Measurements from ENCODE around the gene ICAM2.

The ICAM2 gene

GRCh38 chr17:63972796-63973195 lies 47.6 kb downstream of the ICAM2 start, which contains the start of gene SCN4A:
TSS of gene SCN4A (minus strand) at chr17:63972918. CDS start at chr17:63972841, 77 bp downstream.
- DNase-seq (ENCODE audit: low read depth, low spot score): no peak
- TF ChIP-seq, protein P1, sequence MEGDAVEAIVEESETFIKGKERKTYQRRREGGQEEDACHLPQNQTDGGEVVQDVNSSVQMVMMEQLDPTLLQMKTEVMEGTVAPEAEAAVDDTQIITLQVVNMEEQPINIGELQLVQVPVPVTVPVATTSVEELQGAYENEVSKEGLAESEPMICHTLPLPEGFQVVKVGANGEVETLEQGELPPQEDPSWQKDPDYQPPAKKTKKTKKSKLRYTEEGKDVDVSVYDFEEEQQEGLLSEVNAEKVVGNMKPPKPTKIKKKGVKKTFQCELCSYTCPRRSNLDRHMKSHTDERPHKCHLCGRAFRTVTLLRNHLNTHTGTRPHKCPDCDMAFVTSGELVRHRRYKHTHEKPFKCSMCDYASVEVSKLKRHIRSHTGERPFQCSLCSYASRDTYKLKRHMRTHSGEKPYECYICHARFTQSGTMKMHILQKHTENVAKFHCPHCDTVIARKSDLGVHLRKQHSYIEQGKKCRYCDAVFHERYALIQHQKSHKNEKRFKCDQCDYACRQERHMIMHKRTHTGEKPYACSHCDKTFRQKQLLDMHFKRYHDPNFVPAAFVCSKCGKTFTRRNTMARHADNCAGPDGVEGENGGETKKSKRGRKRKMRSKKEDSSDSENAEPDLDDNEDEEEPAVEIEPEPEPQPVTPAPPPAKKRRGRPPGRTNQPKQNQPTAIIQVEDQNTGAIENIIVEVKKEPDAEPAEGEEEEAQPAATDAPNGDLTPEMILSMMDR (IDR thresholded peaks at IDR 0.05; ENCODE audit: low read depth, low read length): no peak
- no peak within 1 kb of the TSS for H3K4me3 ChIP-seq (ENCODE audit: low read depth, low read length)
- in situ Hi-C loops (cut with HindIII; ENCODE audit: low sequenced_read_pairs): no loop called here

DNA sequence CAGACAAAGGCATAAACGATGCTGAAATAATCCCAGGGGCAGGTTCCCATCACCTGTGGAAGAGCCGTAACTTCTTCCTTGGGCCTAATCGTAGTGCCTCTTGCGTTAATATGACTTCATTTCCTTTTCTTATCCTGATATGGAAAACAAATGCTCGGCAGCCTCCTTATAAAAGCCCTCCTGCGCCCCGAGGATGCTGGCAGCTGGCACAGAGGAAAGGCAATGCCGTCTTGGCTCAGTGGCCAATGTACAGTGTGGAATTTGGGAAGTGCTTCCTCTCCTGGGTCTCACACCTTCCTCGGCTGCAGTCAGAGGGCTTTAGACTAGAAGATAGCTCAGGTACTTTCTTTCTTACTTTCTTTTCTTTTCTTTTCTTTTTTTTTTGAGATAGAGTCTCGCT lies 51.2 kb downstream of the ICAM2 start:
- TF ChIP-seq, protein P1 (IDR thresholded peaks at IDR 0.05; ENCODE audit: low read depth, low read length): no peak
- no peak for DNase-seq (ENCODE audit: low read depth, low spot score)
- H3K4me3 ChIP-seq (ENCODE audit: low read depth, low read length): no peak overlapping the region
- in situ Hi-C loops (cut with HindIII; ENCODE audit: low sequenced_read_pairs): no loop called here

DNA sequence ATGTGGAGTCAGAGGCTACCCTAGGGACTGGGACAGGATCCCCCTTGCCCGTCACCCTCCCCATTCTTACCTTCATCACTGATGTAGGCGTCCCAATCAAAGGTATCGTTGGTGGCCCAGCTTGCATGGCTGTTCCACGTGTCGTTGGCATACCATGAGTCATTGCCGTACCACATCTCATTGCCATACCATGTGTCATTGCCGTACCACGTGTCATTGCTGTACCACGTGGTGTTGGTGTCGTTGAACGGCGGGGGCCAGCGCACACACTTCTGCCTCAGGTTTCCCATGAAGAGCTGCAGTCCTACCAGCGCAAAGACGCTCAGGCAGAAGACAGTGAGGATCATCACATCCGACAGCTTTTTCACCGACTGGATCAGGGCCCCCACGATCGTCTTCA lies 52.5 kb downstream of the ICAM2 start:
- DNase-seq (ENCODE audit: low read depth, low spot score): no peak
- TF ChIP-seq, protein P1 (IDR thresholded peaks at IDR 0.05; ENCODE audit: low read depth, low read length): no peak
- in situ Hi-C loops (cut with HindIII; ENCODE audit: low sequenced_read_pairs): no loop called here
- H3K4me3 ChIP-seq (ENCODE audit: low read depth, low read length): no peak overlapping the region

DNA sequence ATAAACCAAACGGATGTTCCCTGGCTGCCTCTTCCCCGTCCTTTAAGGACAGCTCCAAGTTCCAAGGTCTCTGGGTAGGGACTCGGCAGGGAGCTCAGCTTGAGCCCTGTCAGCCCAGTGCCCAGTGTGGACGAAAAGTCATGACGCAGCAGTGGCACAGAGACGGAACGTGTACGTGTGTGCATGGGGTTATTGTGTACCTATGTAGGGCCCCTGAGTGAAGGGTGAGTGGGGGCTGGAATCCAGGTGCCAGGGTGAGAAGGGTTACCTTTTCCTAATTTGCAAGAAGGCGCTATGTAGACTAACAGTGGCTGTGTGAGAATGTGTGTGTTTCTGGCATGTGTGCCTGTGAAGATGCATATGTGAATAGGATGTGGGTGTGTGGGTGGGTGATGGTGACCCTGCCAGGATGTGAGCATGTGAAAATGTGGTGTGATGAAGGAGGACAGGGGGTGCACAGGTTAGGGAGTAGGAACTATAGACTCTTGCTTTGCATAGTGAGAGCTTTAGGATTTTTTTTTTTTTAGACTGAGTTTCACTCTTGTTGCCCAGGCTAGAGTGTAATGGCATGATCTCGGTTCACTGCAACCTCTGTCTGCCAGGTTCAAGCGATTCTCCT lies 53.7 kb downstream of the ICAM2 start:
- in situ Hi-C loops (cut with HindIII; ENCODE audit: low sequenced_read_pairs): no loop called here
- TF ChIP-seq, protein P1 (IDR thresholded peaks at IDR 0.05; ENCODE audit: low read depth, low read length): no peak
- H3K4me3 ChIP-seq (ENCODE audit: low read depth, low read length): no peak overlapping the region
- DNase-seq (ENCODE audit: low read depth, low spot score): no peak

DNA sequence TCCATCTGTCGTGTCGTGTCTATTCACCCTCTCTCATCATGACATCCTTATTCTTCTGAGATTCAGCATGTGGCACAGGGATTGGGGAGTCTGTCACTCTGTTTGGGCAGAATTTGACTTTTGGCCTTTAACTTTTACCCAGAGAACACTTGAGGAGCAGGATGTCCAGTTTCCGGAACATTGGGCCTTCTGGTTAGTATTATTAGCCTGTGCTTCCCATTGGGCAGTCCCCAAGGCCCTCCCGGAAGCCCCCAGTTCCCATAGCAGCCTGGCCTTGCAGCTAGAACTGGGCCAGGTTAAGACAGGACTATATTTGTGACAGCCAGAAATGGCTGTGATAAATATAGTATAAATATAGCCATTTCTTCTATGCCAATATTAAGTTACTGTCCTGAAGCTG lies 57.3 kb downstream of the ICAM2 start:
- DNase-seq (ENCODE audit: low read depth, low spot score): no peak
- H3K4me3 ChIP-seq (ENCODE audit: low read depth, low read length): no peak overlapping the region
- TF ChIP-seq, protein P1 (IDR thresholded peaks at IDR 0.05; ENCODE audit: low read depth, low read length): no peak
- in situ Hi-C loops (cut with HindIII; ENCODE audit: low sequenced_read_pairs): no loop called here

GRCh38 chr17:63962298-63962744 lies 58.1 kb downstream of the ICAM2 start:
- TF ChIP-seq, protein P1 (IDR thresholded peaks at IDR 0.05; ENCODE audit: low read depth, low read length): no peak
- no peak overlapping the region for H3K4me3 ChIP-seq (ENCODE audit: low read depth, low read length)
- DNase-seq (ENCODE audit: low read depth, low spot score): no peak
- in situ Hi-C loops (cut with HindIII; ENCODE audit: low sequenced_read_pairs): no loop called here

Measured in astrocyte of the spinal cord (primary cell).